ENCODE results near the gene MYRIP.

The MYRIP gene

DNA sequence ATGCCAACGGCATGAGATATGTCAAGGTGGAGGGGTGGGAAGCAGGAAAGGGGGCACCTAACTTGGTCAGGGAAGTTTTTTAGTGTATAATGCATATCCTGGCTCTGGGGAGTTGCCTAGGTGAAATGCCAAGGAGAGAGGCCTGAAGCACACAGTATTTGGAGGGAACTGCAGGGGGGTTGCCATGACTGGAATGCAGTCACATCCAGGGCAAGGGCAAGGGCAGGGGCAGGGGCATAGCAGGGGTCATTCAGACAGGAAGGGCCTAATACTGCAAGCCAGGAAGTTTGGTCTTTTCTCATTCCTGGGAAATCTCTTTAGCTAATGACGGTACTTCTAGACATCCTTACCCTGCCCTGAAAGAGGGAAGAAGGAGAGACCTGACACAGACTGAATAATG is 60.5 kb downstream of the MYRIP start:
- TF ChIP-seq, protein P1, sequence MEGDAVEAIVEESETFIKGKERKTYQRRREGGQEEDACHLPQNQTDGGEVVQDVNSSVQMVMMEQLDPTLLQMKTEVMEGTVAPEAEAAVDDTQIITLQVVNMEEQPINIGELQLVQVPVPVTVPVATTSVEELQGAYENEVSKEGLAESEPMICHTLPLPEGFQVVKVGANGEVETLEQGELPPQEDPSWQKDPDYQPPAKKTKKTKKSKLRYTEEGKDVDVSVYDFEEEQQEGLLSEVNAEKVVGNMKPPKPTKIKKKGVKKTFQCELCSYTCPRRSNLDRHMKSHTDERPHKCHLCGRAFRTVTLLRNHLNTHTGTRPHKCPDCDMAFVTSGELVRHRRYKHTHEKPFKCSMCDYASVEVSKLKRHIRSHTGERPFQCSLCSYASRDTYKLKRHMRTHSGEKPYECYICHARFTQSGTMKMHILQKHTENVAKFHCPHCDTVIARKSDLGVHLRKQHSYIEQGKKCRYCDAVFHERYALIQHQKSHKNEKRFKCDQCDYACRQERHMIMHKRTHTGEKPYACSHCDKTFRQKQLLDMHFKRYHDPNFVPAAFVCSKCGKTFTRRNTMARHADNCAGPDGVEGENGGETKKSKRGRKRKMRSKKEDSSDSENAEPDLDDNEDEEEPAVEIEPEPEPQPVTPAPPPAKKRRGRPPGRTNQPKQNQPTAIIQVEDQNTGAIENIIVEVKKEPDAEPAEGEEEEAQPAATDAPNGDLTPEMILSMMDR (IDR thresholded peaks at IDR 0.05; ENCODE audit: unreplicated experiment in 3 of 3) = no peak
- peaks cover 7% of the 10 kb centered on the region for H3K9me3 Mint-ChIP-seq
- no peak overlapping the region for H3K4me3 Mint-ChIP-seq
- no peaks in the 10 kb centered on the region for H3K36me3 Mint-ChIP-seq (ENCODE audit: low read depth)
- no peak overlapping the region for H3K27ac Mint-ChIP-seq
- no peaks in the 10 kb centered on the region for H3K4me1 Mint-ChIP-seq
- no peaks in the 10 kb centered on the region for H3K27me3 Mint-ChIP-seq (ENCODE audit: low read depth)

DNA sequence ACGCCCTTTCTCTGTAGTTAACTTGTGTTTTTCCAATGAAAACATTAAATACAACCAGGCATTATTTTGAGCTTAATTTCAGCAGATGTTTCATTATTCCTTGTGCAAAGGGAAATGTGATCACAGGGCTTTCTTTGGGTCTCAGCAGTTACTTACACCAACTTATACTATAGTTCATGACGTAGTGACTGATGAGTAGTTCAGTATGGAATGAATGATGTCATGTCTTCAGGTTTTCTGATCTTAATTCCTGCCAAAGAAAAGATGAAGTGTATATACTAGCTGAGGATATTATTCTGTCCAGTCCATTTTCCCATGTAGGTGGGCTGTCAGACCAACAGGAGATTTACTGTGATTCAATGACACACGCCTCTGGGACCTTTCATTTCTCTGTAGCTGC is 61.3 kb downstream of the MYRIP start:
- Mint-ChIP-seq H3K27ac (no peak overlapping the region), H3K27me3 (ENCODE audit: low read depth) (no peaks in the 10 kb centered on the region), H3K4me1 (no peaks in the 10 kb centered on the region), H3K4me3 (no peak overlapping the region), H3K9me3 (peaks cover 6% of the 10 kb centered on the region), H3K36me3 (ENCODE audit: low read depth) (no peaks in the 10 kb centered on the region)
- TF ChIP-seq, protein P1 (IDR thresholded peaks at IDR 0.05; ENCODE audit: unreplicated experiment in 3 of 3) = no peak

DNA sequence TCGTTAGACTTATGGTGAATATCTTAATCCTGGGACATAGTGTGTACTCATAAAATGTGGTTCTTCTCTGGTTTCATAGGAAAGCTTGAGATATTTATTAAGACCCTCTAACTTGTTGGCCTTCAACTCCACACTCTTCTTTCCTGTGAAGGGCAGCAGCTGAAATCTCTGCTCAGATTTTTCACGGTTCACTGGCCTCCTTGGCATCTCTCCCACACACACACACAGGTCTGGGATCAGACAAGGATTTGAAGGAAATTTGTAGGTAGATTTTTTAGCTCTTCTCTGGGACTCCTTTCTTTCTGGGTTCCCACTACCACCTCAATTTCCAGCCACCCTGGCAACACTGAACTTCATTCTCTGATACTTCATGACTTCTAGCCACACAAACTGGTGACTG is 70.2 kb downstream of the MYRIP start:
- H3K4me3 Mint-ChIP-seq = no peak overlapping the region
- H3K27me3 Mint-ChIP-seq (ENCODE audit: low read depth) = no peaks in the 10 kb centered on the region
- H3K36me3 Mint-ChIP-seq (ENCODE audit: low read depth) = no peaks in the 10 kb centered on the region
- H3K9me3 Mint-ChIP-seq = peaks cover 19% of the 10 kb centered on the region
- TF ChIP-seq, protein P1 (IDR thresholded peaks at IDR 0.05; ENCODE audit: unreplicated experiment in 3 of 3) = no peak
- H3K4me1 Mint-ChIP-seq = no peaks in the 10 kb centered on the region
- H3K27ac Mint-ChIP-seq = no peak overlapping the region

DNA sequence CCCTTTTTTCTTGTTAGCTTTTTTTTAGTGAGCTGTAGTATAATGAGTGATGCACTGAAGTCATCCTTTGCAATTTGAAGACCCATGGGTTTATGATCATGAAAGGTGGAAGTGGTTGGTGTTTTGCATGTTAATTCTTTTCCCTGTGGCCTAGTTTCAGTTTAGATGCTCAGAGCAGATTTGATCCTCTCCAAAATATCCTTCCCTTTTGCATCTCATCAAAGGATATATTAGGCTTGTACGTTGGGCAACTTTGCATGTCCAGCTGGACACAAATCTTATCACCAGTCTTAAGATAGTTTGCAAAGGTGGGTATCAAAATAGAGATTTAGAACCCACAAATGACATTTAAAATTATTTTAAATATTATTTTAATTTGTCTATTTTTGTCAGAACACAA is 72.7 kb downstream of the MYRIP start:
- TF ChIP-seq, protein P1 (IDR thresholded peaks at IDR 0.05; ENCODE audit: unreplicated experiment in 3 of 3) = no peak
- Mint-ChIP-seq H3K4me3 (no peak overlapping the region), H3K4me1 (no peaks in the 10 kb centered on the region), H3K27ac (no peak overlapping the region), H3K9me3 (peaks cover 13% of the 10 kb centered on the region), H3K36me3 (ENCODE audit: low read depth) (no peaks in the 10 kb centered on the region), H3K27me3 (ENCODE audit: low read depth) (no peaks in the 10 kb centered on the region)

DNA sequence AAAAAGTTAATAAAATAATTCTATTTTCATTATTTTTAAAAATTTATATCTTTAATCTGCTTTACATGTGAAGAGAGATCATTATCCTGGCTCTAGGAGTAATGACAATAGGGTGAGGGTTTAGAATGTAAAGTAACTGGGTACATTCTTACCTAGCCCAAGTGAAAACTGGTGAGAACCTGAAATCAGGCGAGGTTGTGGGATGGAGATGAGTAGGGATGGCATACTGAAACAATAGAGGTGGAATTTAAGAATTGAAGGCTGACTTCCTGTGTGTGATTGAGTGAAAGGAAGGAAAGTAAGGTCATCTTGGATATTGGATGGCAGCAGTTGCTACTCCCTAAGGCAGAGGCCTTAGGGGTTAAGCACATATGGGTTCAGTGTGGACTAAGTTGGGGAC is 82.7 kb downstream of the MYRIP start:
- TF ChIP-seq, protein P1 (IDR thresholded peaks at IDR 0.05; ENCODE audit: unreplicated experiment in 3 of 3) = no peak
- no peak overlapping the region for H3K4me3 Mint-ChIP-seq

DNA sequence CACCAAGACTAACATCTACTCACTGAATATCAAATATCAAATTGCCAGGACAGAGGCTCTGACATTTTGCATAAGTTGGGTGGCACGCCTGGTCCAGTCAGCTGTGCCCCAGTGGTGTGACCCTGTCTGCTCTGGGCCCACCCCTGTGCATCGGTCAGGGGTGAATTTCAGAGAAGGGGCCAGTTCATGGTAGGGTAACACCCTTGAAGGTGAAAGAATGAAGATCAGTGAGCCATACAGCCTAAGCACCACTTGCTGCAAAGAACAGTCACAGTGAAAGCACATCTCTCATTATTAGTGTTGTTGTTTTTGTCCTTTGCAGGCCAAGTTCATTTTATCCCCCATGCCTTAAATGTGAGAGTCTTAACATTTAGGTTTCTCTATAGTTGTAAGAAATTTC is 86.8 kb downstream of the MYRIP start:
- Mint-ChIP-seq H3K27ac (no peak overlapping the region), H3K27me3 (ENCODE audit: low read depth) (no peaks in the 10 kb centered on the region), H3K9me3 (no peaks in the 10 kb centered on the region), H3K4me1 (no peaks in the 10 kb centered on the region), H3K36me3 (ENCODE audit: low read depth) (no peaks in the 10 kb centered on the region), H3K4me3 (no peak overlapping the region)
- TF ChIP-seq, protein P1 (IDR thresholded peaks at IDR 0.05; ENCODE audit: unreplicated experiment in 3 of 3) = no peak

More for the DNA sequence above, 82.7 kb downstream of the MYRIP start:
- Mint-ChIP-seq H3K4me1 (no peaks in the 10 kb centered on the region), H3K27ac (no peak overlapping the region), H3K9me3 (peaks cover 3% of the 10 kb centered on the region), H3K36me3 (ENCODE audit: low read depth) (no peaks in the 10 kb centered on the region), H3K27me3 (ENCODE audit: low read depth) (no peaks in the 10 kb centered on the region)
